Breast epithelium (tissue), 4 donors: ENCODE measurements around the gene AMACR. TPM values are rescaled to one million over a fixed set of nuclear protein-coding genes. Genes with fewer than 3 reads are reported as not detected.

Experiments used
- DNase-seq, 2 donors: peaks; one replicate each; pipeline ENCODE4 v3.0.0-alpha.2; 2019; ENCODE audit warnings: low spot score in 2 of 2
- H3K27ac ChIP-seq, 2 donors: fragments of 200-600 bp; sonication (generic) in 1 of 2; one replicate each; pipeline ENCODE4 v1.5.1; 2016 to 2019; ENCODE audit warnings: mild to moderate bottlenecking in 1 of 2
- H3K27me3 ChIP-seq, 2 donors: fragments of 200-600 bp; sonication (generic) in 1 of 2; one replicate each; pipeline versions ENCODE4 v1.5.1 to v1.6.0; 2017 to 2019; ENCODE audit warnings: control low read depth in 1 of 2, mild to moderate bottlenecking in 1 of 2
- H3K36me3 ChIP-seq: fragments of 200-600 bp; one replicate; pipeline ENCODE4 v1.5.1; 2019
- H3K4me1 ChIP-seq, 2 donors: fragments of 200-600 bp; sonication (generic); one replicate each; pipeline ENCODE4 v1.5.1; 2016 to 2019; ENCODE audit warnings: control low read depth in 1 of 2
- H3K4me3 ChIP-seq, 3 donors: fragments of 200-600 bp; sonication (generic); 1 replicate in 2 of 3; 2 replicates in 1 of 3; pipeline ENCODE4 v1.5.1; 2016 to 2019; ENCODE audit warnings: mild to moderate bottlenecking in 3 of 3, moderate library complexity in 2 of 3
- H3K9me3 ChIP-seq, 2 donors: fragments of 200-600 bp; sonication (generic) in 1 of 2; one replicate each; pipeline ENCODE4 v1.5.1; 2016 to 2019; ENCODE audit warnings: control low read depth in 1 of 2
- POLR2A ChIP-seq: fragments of 450-650 bp; IDR thresholded peaks from one replicate; pipeline ENCODE4 v1.6.1; 2016; ENCODE audit warnings: antibody characterized with exemption, mild to moderate bottlenecking, moderate library complexity
- POLR2AphosphoS5 ChIP-seq, 3 donors: sonication (generic); formaldehyde crosslinking; IDR thresholded peaks; one replicate each; pipeline ENCODE4 v1.6.1; 2017; ENCODE audit warnings: antibody characterized with exemption in 3 of 3
- intact Hi-C: fragments of 100-400 bp; cut with DNase I; formaldehyde crosslinking; loops from one replicate; pipeline ENCODE4 v1.15.1; 2023; ENCODE audit warnings: low total_unique reads
- total RNA-seq, 3 donors: library from RNA; depleted of rRNA; stranded (reverse); fragments of >200 nt; gene quantifications; one replicate each; pipeline ENCODE4 v1.1.0, GENCODE V29; 2016
- TF ChIP-seq, protein P1 (sequence below), 3 donors: fragments of 450-650 bp; IDR thresholded peaks; one replicate each; pipeline ENCODE4 v1.5.1; 2016 to 2017; ENCODE audit warnings: antibody characterized with exemption in 3 of 3, mild to moderate bottlenecking in 3 of 3, moderate library complexity in 3 of 3

The AMACR gene
- total RNA-seq, 3 donors from 2014 or later: 8.2 to 14.4 (median 13.8) TPM

DNA sequence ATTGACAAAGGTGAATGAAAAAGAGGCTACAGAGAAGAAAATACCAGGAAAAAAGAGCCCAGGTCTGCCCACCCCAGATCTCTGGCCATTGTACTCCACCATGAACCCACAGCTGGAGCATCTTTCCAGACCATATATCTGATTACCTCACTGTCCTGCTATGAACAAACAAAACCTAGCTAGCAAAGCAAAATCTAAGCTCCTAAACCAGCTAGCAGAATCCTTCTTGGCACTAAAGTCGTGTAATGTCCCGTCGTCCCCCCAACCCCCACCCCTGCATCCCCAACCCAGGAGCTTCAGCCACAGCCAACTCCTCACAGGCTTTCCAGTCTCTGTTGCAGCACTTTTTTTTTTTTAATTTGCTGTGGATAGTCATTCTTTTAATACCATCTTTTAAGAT is 32.6 kb upstream of the AMACR start:
- H3K27me3 ChIP-seq: no peaks in the 10 kb centered on the region
- TF ChIP-seq POLR2AphosphoS5 (IDR thresholded peaks at IDR 0.05): no peak
- TF ChIP-seq, protein P1, sequence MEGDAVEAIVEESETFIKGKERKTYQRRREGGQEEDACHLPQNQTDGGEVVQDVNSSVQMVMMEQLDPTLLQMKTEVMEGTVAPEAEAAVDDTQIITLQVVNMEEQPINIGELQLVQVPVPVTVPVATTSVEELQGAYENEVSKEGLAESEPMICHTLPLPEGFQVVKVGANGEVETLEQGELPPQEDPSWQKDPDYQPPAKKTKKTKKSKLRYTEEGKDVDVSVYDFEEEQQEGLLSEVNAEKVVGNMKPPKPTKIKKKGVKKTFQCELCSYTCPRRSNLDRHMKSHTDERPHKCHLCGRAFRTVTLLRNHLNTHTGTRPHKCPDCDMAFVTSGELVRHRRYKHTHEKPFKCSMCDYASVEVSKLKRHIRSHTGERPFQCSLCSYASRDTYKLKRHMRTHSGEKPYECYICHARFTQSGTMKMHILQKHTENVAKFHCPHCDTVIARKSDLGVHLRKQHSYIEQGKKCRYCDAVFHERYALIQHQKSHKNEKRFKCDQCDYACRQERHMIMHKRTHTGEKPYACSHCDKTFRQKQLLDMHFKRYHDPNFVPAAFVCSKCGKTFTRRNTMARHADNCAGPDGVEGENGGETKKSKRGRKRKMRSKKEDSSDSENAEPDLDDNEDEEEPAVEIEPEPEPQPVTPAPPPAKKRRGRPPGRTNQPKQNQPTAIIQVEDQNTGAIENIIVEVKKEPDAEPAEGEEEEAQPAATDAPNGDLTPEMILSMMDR (IDR thresholded peaks at IDR 0.05): no peak
- no peak for TF ChIP-seq POLR2A
- H3K27ac ChIP-seq: no peak overlapping the region
- H3K36me3 ChIP-seq: no peaks in the 10 kb centered on the region
- no peak overlapping the region for H3K4me3 ChIP-seq
- no peaks in the 10 kb centered on the region for H3K9me3 ChIP-seq
- no peaks in the 10 kb centered on the region for H3K4me1 ChIP-seq
- DNase-seq: no peak
- intact Hi-C loops: no loop called here

- H3K4me1 ChIP-seq: no peaks in the 10 kb centered on the region
- H3K27me3 ChIP-seq: no peaks in the 10 kb centered on the region
- intact Hi-C loops: no loop called here
- H3K9me3 ChIP-seq: no peaks in the 10 kb centered on the region
- no peak for DNase-seq
- H3K27ac ChIP-seq: no peak overlapping the region
- H3K4me3 ChIP-seq: no peak overlapping the region
- TF ChIP-seq POLR2A (no peak), POLR2AphosphoS5 (IDR thresholded peaks at IDR 0.05) (no peak)
- TF ChIP-seq, protein P1 (IDR thresholded peaks at IDR 0.05): no peak
- no peaks in the 10 kb centered on the region for H3K36me3 ChIP-seq
Measured at GRCh38 chr5:34039398-34040157, 31.7 kb upstream of the AMACR start.

DNA sequence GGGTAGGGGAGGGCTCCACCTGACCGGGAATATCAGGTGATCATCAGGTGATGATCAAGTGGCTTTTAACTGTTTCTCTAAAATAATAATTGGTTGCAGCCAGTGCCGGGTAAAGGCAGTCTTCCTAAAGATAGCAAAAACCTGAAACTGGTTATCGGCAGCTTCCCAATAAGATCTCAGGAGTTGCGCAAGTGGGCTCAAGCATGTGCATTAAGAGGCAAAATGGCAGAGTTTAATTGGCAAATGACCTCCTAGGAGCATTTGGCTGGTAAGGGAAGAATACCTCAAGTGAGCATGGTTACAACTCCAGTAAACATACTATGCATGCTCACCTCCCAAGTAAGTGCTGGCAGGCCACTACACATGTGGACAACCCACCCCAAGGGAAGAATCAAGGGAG is 31.0 kb upstream of the AMACR start:
- Histone ChIP-seq H3K27ac (no peak overlapping the region), H3K4me1 (no peaks in the 10 kb centered on the region), H3K27me3 (no peaks in the 10 kb centered on the region), H3K36me3 (no peaks in the 10 kb centered on the region), H3K4me3 (no peak overlapping the region), H3K9me3 (no peaks in the 10 kb centered on the region)
- TF ChIP-seq, protein P1 (IDR thresholded peaks at IDR 0.05): no peak
- TF ChIP-seq POLR2A (no peak), POLR2AphosphoS5 (IDR thresholded peaks at IDR 0.05) (no peak)
- no peak for DNase-seq
- intact Hi-C loops: no loop called here

DNA sequence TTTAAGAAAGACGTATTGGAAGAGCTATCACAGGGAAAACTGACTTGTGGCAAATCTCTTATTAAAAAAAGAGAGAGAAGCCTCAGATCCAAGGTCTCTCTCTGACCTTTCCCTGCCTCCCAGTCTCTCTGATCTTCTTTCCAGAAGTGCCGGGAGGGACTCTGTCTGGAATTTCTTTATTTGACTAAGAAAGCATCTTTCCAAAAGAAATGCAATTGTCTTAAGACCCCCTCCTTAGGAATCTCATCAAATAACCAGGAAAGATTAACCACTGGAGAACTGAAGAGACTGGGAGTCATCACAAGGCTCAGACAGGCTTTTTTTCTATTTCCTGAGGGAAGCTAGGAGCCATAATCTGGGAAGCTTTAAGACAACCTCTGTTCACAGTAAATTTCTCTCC is 30.5 kb upstream of the AMACR start:
- no peaks in the 10 kb centered on the region for H3K4me1 ChIP-seq
- no peaks in the 10 kb centered on the region for H3K9me3 ChIP-seq
- TF ChIP-seq POLR2A (no peak), POLR2AphosphoS5 (IDR thresholded peaks at IDR 0.05) (no peak)
- TF ChIP-seq, protein P1 (IDR thresholded peaks at IDR 0.05): no peak
- no peak for DNase-seq
- no peaks in the 10 kb centered on the region for H3K36me3 ChIP-seq
- no peak overlapping the region for H3K27ac ChIP-seq
- H3K4me3 ChIP-seq: no peak overlapping the region
- no peaks in the 10 kb centered on the region for H3K27me3 ChIP-seq
- intact Hi-C loops: no loop called here

- Histone ChIP-seq H3K36me3 (no peaks in the 10 kb centered on the region), H3K4me3 (no peak overlapping the region), H3K9me3 (no peaks in the 10 kb centered on the region), H3K4me1 (no peaks in the 10 kb centered on the region), H3K27ac (no peak overlapping the region), H3K27me3 (no peaks in the 10 kb centered on the region)
- no peak for DNase-seq
- TF ChIP-seq, protein P1 (IDR thresholded peaks at IDR 0.05): no peak
- TF ChIP-seq POLR2AphosphoS5 (IDR thresholded peaks at IDR 0.05): no peak
- no peak for TF ChIP-seq POLR2A
- intact Hi-C loops: no loop called here
Measured at GRCh38 chr5:34037726-34038125, 29.9 kb upstream of the AMACR start.
